ENCODE data around the gene FBH1. TPM values are rescaled to one million over a fixed set of nuclear protein-coding genes. Genes with fewer than 3 reads are reported as not detected.

Gene FBH1
- total and polyA plus RNA-seq, 9 of the 15 experiments (the other 6 are each of a cell fraction or from before 2014, with no cell fraction given), result 13.4 to 108 (median 77.8) TPM

DNA sequence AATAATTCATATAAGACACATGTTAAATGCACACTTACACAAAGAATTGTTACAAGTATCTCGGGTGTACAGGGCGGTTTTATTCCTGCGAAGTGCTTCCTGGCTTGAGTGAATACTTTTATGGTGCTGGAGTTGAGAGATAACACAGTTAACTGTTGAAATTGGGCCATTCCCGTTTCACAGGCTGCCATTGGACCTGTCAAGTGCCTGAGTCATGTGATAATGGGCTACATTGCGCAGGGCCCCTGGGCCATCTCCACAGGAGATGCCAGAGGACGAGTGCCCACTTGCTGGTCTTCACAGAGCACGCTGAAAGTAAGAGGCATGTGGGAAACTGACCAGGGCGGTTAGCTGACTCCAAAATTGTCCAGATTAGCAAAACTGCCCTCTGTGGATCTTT, 4.8 kb downstream of the FBH1 start (continued):
- TF ChIP-seq ZKSCAN1 (IDR thresholded peaks at IDR 0.05; ENCODE audit: low read depth, low read length) (no peak), FOXJ2 (tag; IDR thresholded peaks at IDR 0.05) (no peak; the same call in 1 of the 2 replicates), ZEB2 (IDR thresholded peaks at IDR 0.05) (peak; percentile 50; the same call in 1 of the 2 replicates), ATF1 (CRISPR knock-in tag; IDR thresholded peaks at IDR 0.05) (no peak), ATF1 (tag; IDR thresholded peaks at IDR 0.05) (peak; percentile 13; the same call in 1 of the 2 replicates), ZKSCAN8 (CRISPR knock-in tag; IDR thresholded peaks at IDR 0.05) (no peak), ZNF253 (CRISPR knock-in tag; conservative IDR thresholded peaks at IDR 0.05) (no peak), MYNN (IDR thresholded peaks at IDR 0.05) (peak; percentile 78; the same call in 1 of the 2 replicates), MYNN (CRISPR knock-in tag; IDR thresholded peaks at IDR 0.05) (no peak), E2F1 (CRISPR knock-in tag; IDR thresholded peaks at IDR 0.05) (no peak), ADNP (tag; IDR thresholded peaks at IDR 0.05) (no peak), MTF1 (CRISPR knock-in tag; IDR thresholded peaks at IDR 0.05; ENCODE audit: borderline replicate concordance) (no peak), GTF2A2 (tag; IDR thresholded peaks at IDR 0.05) (no peak), ZNF347 (CRISPR knock-in tag; IDR thresholded peaks at IDR 0.05; ENCODE audit: low read depth) (no peak), TCF7L2 (IDR thresholded peaks at IDR 0.05; ENCODE audit: low read depth, low read length) (no peak), XRCC4 (IDR thresholded peaks at IDR 0.05; ENCODE audit: extremely low read depth, insufficient read depth, insufficient read length) (no peak), MCM2 (IDR thresholded peaks at IDR 0.05; ENCODE audit: low read depth) (no peak), POLR2A (conservative IDR thresholded peaks at IDR 0.05) (no peak), POLR2H (tag; IDR thresholded peaks at IDR 0.05; ENCODE audit: low read depth) (no peak), SMAD4 (CRISPR knock-in tag; conservative IDR thresholded peaks at IDR 0.05) (no peak; the same call in 1 of the 2 replicates)
- TF ChIP-seq, protein P1, sequence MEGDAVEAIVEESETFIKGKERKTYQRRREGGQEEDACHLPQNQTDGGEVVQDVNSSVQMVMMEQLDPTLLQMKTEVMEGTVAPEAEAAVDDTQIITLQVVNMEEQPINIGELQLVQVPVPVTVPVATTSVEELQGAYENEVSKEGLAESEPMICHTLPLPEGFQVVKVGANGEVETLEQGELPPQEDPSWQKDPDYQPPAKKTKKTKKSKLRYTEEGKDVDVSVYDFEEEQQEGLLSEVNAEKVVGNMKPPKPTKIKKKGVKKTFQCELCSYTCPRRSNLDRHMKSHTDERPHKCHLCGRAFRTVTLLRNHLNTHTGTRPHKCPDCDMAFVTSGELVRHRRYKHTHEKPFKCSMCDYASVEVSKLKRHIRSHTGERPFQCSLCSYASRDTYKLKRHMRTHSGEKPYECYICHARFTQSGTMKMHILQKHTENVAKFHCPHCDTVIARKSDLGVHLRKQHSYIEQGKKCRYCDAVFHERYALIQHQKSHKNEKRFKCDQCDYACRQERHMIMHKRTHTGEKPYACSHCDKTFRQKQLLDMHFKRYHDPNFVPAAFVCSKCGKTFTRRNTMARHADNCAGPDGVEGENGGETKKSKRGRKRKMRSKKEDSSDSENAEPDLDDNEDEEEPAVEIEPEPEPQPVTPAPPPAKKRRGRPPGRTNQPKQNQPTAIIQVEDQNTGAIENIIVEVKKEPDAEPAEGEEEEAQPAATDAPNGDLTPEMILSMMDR (IDR thresholded peaks at IDR 0.05 in 2 of 3, conservative IDR thresholded peaks at IDR 0.05 in 1 of 3; ENCODE audit: insufficient read depth in 2 of 3, low read depth in 1 of 3, low read length in 3 of 3), result no peak; a peak in 1 of 6 replicates
- TF ChIP-seq, protein P2, sequence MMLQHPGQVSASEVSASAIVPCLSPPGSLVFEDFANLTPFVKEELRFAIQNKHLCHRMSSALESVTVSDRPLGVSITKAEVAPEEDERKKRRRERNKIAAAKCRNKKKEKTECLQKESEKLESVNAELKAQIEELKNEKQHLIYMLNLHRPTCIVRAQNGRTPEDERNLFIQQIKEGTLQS (IDR thresholded peaks at IDR 0.05), result no peak
- TF ChIP-seq, protein P2 (CRISPR knock-in tag; conservative IDR thresholded peaks at IDR 0.05), result 0 out of 2 replicates have a peak, but pooled peaks have one; percentile 5
- TF ChIP-seq, protein P3, sequence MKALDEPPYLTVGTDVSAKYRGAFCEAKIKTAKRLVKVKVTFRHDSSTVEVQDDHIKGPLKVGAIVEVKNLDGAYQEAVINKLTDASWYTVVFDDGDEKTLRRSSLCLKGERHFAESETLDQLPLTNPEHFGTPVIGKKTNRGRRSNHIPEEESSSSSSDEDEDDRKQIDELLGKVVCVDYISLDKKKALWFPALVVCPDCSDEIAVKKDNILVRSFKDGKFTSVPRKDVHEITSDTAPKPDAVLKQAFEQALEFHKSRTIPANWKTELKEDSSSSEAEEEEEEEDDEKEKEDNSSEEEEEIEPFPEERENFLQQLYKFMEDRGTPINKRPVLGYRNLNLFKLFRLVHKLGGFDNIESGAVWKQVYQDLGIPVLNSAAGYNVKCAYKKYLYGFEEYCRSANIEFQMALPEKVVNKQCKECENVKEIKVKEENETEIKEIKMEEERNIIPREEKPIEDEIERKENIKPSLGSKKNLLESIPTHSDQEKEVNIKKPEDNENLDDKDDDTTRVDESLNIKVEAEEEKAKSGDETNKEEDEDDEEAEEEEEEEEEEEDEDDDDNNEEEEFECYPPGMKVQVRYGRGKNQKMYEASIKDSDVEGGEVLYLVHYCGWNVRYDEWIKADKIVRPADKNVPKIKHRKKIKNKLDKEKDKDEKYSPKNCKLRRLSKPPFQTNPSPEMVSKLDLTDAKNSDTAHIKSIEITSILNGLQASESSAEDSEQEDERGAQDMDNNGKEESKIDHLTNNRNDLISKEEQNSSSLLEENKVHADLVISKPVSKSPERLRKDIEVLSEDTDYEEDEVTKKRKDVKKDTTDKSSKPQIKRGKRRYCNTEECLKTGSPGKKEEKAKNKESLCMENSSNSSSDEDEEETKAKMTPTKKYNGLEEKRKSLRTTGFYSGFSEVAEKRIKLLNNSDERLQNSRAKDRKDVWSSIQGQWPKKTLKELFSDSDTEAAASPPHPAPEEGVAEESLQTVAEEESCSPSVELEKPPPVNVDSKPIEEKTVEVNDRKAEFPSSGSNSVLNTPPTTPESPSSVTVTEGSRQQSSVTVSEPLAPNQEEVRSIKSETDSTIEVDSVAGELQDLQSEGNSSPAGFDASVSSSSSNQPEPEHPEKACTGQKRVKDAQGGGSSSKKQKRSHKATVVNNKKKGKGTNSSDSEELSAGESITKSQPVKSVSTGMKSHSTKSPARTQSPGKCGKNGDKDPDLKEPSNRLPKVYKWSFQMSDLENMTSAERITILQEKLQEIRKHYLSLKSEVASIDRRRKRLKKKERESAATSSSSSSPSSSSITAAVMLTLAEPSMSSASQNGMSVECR (CRISPR knock-in tag; IDR thresholded peaks at IDR 0.05), result no peak

All from K562 (cell line).